GM21576 (cell line): ENCODE measurements around the gene SCEL.
"Not testable (repeated sequence)": the region's sequence is repeated elsewhere in the genome, so short reads cannot be mapped to it uniquely, and the experiment has no call there.

Source experiments
- ATAC-seq: cut with Tn5 transposase; IDR thresholded peaks from one replicate; pipeline ENCODE4 v1.9.1; 2021; ENCODE audit warnings: mild to moderate bottlenecking, moderate library complexity; ENCODE audit not compliant: unreplicated experiment

The SCEL gene

GRCh38 chr13:77660016-77660415, 124.5 kb downstream of the SCEL start:
- not testable (repeated sequence) for ATAC-seq

GRCh38 chr13:77660841-77661250, 125.3 kb downstream of the SCEL start:
- no peak for ATAC-seq

- ATAC-seq: not testable (repeated sequence)
These were observed 126.8 kb downstream of the SCEL start for GRCh38 chr13:77662301-77662700.

- ATAC-seq: not testable (repeated sequence)
These were observed 127.3 kb downstream of the SCEL start for GRCh38 chr13:77662831-77663230.

GRCh38 chr13:77674852-77675251, 139.3 kb downstream of the SCEL start:
- no peak for ATAC-seq

- ATAC-seq: no peak
These were observed 143.3 kb downstream of the SCEL start for GRCh38 chr13:77678691-77679235.

- no peak for ATAC-seq
These were observed 152.3 kb downstream of the SCEL start for GRCh38 chr13:77687799-77688198.

GRCh38 chr13:77691871-77692270, 156.4 kb downstream of the SCEL start:
- no peak for ATAC-seq

GRCh38 chr13:77692746-77693448, 157.4 kb downstream of the SCEL start:
- no peak for ATAC-seq

- no peak for ATAC-seq
These were observed 158.0 kb downstream of the SCEL start for GRCh38 chr13:77693449-77693940.
